ENCODE data around the gene CCDC82. TPM values are rescaled to one million over a fixed set of nuclear protein-coding genes. Genes with fewer than 3 reads are reported as not detected.

Gene CCDC82
- total RNA-seq = 16.7 and 38.5 TPM in 2 replicates

DNA sequence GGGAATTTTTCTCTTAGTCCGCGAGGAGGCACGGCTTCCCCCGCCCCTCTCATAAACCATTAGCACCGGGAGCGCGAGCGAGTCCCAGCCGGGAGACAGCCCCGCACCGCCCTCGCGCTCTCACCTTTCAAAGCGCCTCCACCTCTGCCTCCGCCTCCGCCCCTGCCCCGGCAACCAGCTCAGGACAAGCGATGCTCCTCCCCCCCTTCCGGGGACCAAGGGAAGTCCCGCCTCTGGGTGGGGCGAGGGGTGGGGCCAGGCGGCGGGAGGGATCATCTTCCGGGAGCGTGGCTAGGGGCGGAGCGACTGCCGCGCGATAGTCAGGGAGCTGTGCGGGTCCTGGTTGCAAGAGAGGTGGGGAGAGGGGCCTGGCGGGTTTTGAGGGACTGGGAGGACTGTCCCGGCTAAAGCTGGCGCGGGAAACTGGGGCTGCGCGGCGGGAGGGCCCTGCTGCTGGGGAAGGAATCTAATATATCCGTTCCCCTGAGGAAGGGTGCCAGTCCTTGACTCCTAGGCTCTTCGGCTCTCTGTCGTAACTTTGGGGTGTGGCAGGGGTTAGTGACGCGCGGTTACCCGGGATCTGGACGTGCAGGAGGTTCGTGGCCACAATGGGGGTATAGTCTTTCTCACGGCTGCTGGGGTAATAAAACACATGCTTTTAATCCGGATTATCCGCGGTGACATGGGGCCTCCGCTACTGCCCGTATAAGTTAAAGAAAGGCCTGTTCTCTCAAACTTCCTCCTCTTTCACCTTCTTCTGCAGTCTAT lies at the start of gene CCDC82, which contains the start of gene JRKL:
TSS of gene CCDC82 (minus strand) at position 193 of the 768 bp plus-strand sequence. CDS start 5,165 bp downstream, outside the sequence.
TSS of gene JRKL (plus strand) at position 294 of the 768 bp plus-strand sequence. CDS start 637 bp downstream, outside the sequence.

DNA sequence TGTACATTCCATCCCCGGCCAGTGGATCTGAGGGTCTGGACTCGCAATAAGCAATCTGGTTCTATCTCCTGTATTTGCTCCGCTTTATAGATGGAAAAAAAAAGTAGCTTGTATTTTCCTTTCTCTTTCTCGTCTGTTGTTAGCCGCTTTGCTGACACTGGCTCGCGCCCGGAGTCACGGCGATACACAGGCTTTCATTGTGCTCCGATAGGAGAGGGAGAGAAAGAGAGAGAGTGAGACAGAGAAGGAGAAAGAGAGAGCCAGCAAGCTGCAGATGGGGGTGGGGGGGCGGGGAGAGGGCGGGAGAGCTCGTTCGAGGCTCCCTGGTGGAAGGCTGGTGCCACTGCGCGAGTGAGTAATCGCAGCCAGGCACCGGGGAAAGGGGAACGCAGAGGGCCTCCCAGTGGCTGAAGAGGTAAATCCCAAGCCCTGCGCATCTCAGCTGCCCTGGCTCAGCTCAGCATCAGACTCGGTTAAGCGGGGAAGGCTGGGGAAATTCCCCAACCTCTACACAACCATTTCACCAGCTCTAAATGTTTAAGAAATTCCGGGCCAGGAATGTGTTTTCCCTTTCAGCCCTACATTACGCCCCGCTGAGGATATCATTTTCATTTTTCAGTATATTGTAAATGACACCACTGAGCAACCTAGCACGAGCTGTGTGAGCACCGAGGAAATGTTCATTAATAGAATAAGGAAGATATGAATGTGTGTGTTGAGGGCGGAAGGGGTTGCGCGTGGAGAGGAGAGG lies 46.6 kb downstream of the CCDC82 start, which contains the start of gene MAML2:
TSS of gene MAML2 (minus strand) at position 235 of the 751 bp plus-strand sequence. CDS start 1,300 bp downstream, outside the sequence.

Other genes with a start within 250 kb of the CCDC82 start
- gene MAML2, start 46.7 kb downstream of the CCDC82 start, total RNA-seq = 3.2 and 8.7 TPM in 2 replicates
- 5.2 and 11.7 TPM in 2 replicates for gene JRKL, start 101 bp upstream of the CCDC82 start, total RNA-seq